Measurements from ENCODE around the gene MCCD1.

DNA sequence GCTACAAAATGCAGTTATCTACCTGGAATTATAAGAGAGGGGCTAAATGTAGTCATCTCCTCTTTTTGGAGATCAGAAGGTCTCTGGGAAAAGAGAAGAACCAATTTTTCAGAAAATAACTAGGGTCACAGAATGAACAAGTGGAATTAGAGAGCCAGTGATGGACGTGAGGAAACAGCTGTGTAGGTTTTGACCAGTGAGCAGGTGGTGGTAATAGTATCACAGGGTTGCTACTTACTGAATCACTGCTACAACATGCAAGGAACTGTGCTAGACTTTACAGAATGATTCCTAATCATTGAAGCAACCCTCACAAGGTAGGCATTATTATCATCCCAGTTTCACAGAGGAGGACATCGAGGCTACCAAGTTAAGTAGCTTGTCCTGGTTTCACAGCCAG, 15.9 kb downstream of the MCCD1 start:
- TF ChIP-seq, protein P1, sequence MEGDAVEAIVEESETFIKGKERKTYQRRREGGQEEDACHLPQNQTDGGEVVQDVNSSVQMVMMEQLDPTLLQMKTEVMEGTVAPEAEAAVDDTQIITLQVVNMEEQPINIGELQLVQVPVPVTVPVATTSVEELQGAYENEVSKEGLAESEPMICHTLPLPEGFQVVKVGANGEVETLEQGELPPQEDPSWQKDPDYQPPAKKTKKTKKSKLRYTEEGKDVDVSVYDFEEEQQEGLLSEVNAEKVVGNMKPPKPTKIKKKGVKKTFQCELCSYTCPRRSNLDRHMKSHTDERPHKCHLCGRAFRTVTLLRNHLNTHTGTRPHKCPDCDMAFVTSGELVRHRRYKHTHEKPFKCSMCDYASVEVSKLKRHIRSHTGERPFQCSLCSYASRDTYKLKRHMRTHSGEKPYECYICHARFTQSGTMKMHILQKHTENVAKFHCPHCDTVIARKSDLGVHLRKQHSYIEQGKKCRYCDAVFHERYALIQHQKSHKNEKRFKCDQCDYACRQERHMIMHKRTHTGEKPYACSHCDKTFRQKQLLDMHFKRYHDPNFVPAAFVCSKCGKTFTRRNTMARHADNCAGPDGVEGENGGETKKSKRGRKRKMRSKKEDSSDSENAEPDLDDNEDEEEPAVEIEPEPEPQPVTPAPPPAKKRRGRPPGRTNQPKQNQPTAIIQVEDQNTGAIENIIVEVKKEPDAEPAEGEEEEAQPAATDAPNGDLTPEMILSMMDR (IDR thresholded peaks at IDR 0.05; ENCODE audit: insufficient read depth, low read length, poor library complexity, severe bottlenecking) = no peak
- no peak for TF ChIP-seq EZH2phosphoT487 (conservative IDR thresholded peaks at IDR 0.05; ENCODE audit: low read length)

Measured in SU-DHL-6 (cell line).